ENCODE measurements around the gene NSMF.
A peak's percentile ranks its signal among the peaks of the same experiment; 100 is the strongest.

The NSMF gene

DNA sequence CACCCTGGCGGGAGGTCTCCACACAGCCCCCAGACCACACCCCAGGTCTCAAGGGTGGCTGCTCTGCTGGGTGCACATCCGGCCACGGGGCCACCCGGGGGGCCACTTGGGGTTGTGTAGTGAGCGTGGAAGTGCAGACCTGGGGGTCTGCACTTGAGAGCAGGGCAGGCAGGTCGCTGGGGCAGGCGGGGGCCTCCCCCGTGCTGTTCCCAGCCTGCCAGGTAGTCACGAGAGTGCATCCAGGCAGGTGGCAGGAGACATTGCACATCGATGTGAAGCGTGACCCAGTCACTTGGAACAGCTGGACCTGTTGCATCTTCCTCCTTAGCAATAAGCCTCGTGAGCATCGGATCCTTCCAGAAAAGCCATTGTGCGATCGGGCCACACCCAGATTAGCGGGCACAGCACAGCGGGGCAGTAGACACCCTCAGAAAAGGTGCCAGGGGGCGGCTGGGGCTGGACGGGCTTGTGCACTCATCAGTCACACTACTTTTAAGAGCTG, 13.2 kb downstream of the NSMF start:
- DNase-seq = no peak

DNA sequence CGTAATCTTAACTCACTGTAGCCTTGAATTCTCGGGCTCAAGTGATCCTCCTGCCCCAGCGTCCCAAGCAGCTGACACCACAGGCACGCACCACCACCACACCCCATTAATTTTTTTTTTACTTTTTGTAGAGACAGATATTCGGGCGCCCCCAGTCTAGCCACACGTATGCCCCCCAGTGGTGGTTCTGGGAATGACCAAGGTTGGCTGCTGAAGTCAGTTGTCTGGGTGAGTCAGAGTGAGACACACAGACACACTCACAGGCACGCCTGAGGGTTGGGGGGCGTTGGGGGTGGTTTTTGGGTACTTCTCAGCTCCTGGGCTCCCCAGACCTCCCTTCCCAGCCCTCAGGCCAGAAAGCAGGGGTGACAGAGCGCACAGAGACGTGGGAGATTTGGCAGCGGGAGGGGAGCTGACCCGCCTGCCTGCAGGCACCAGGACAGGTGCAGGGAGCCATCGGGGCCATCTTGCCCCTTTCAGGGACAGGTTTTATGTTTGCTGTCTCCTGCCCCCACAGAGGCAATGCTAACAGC, 13.8 kb downstream of the NSMF start:
- DNase-seq = peak; percentile 77

DNA sequence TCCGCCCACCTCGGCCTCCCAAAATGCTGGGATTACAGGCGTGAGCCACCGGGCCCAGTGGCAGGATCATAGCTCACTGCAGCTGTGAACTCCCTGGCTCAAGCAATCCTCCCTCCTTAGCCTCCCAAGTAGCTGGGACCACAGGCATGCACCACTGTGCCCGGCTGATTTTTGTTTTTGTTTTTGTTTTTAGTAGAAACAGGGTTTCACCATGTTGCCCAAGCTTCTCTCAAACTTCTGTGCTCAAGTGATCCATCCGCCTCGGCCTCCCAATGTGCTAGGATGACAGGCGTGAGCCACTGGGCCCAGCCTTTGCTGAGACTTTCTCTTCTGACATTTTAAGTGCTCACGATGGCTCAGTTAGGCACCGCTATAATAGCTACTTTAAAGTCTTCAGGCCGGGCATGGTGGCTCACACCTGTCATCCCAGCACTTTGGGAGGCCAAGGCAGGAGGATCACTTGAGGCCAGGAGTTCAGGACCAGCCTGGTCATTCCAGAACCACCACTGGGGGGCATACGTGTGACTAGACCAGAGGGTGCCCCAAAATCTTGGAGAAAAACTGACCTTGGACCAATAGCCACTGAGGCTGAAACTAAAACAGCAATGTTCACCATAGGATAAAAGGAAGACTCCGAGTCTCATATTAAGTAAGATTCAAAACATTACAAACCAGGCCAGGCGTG, 14.9 kb downstream of the NSMF start:
- no peak for DNase-seq

DNA sequence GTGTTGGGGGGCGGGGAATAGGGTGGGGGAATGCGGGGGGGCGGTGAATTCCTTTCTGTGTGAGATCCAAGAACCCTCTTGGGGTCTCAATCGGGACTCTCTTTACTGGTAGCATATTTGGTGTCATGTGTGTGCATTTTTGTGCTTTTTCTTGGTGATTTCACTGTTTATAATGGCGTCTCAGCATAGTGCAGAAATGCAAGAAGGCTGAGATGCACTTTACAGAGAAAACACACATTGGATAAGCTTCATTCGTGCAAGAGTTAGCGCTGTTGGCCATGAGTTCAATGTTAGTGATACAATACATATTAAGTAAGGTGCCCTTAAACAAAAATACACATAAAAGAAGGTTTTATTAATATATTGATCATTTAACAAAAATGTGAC, 17.2 kb downstream of the NSMF start:
- no peak for DNase-seq

DNA sequence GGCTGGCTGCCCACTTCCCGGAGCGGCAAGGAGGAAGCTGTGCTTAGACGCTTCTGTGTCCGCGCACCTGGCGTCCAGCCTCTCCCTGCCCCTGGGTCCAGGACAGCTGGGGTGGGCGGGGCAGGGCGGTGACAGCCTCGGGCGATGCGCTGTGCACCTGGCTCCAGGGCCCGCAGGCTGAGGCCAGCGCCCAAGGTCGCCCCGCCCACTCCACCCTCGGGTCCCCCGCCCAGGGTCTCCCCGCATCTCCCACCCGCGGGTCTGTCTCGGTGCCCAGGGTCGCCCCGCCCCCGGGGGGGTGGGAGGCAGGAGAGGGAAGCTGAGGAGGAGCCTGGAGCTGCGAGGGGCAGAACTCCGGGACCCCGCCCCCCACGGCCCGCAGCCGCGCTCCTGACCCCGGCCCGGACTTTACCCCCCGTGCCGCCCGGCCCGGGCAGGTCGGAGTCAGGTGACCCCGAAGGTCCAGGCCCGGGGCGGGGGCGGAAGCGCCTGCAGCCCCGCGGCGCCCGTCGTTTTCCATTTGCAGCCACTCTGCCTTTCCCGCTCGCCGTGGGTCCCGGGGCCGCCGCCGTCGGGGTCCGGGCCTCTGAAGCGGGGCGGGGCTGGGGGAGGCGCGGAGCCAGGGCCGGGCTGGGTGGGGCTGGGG, 17.7 kb downstream of the NSMF start, which contains the start of gene ENTPD8:
TSS of gene ENTPD8 (minus strand) at position 69 of the 646 bp plus-strand sequence. CDS start 3,072 bp downstream, outside the sequence.
- DNase-seq = no peak

DNA sequence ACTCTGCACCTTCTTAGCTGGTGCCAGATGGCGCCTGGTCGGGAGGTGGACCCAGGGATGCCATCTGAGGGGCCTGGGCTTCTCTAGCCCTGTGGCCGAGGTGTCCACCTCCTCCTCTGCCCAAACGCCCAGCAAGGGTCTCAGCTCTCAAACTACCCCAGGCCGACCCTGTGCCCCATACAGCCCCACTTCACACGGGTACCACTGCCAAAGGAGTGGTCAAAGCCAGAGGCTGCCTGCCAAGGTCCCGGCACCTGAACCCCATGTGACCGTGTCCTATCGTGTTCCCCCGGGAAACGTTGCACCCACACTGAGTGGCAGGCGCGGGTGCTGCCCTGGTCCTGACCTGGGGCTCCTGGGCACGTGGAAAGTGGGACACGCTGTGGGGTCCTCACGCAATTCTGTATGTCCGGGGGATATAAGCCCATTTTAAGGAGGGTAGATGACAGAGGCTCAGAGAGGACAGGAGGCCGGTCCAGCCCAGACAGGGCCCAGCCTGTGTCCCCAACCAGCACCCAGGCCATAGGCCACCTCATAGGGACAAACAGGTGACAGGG, 19.9 kb downstream of the NSMF start:
- DNase-seq = no peak

DNA sequence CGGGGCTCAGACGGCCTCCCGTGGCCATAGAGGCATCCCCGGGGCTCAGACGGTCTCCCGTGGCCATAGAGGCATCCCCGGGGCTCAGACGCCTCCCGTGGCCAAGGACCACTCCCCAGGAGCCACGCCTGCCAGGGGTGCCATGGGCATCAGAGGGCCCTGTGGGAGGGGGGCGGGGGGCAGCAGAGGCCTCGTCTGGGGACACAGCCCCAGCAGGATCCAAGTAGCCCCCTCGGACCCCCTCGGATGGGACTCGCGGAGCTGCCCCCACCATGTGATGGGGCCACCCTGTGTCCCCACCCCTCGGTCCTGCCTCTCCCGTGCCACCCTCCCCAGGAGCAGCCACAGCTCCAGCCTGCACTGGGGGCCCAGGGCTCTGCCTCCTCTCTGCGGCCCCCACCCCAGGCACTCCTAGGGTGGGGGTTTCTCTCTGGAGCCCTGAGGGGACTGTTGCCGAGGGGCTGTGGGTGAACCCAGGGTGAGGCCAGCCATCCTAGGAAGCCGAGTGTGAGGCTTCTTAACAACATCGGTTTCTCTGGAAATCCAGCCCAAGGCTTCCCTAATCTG, 20.5 kb downstream of the NSMF start:
- no peak for DNase-seq

DNA sequence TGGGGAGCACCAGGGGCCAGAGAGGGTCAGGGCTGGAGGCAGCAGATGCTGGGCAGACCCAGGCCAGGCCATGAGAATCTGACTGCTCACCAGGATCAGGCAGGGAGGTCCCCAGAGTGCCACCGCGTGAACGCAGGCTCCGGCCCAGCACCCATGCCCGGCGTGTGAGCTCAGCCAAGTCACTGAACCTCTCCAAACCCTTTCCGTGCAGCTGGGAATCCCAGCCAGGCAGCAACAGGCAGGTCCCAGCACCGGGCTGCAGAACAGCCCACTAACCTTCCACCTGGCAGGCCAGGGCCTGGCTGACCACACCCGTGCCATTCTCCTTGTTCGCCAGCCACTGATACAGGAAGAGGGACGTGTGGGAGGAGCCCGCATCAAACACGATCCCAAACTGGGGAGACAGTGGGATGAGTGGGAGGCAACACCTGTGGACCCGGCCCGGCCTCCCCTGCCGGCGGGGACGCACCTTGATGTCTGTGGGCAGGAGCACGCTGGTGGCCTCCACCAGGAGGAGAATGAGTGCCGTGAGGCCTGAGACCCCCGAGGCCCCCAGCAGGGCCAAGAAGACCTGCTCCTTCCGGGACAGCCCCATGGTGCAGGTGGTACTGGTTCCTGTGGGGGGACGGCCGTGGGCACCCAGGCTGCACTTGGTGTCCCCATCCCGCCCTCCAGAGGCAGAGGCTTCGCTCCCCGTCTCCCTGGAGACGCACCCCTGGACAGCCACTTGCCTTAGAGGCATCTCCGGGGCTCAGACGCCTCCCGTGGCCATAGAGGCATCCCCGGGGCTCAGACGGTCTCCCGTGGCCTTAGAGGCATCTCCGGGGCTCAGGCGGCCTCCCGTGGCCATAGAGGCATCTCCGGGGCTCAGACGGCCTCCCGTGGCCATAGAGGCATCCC, 21.2 kb downstream of the NSMF start:
- no peak for DNase-seq

DNA sequence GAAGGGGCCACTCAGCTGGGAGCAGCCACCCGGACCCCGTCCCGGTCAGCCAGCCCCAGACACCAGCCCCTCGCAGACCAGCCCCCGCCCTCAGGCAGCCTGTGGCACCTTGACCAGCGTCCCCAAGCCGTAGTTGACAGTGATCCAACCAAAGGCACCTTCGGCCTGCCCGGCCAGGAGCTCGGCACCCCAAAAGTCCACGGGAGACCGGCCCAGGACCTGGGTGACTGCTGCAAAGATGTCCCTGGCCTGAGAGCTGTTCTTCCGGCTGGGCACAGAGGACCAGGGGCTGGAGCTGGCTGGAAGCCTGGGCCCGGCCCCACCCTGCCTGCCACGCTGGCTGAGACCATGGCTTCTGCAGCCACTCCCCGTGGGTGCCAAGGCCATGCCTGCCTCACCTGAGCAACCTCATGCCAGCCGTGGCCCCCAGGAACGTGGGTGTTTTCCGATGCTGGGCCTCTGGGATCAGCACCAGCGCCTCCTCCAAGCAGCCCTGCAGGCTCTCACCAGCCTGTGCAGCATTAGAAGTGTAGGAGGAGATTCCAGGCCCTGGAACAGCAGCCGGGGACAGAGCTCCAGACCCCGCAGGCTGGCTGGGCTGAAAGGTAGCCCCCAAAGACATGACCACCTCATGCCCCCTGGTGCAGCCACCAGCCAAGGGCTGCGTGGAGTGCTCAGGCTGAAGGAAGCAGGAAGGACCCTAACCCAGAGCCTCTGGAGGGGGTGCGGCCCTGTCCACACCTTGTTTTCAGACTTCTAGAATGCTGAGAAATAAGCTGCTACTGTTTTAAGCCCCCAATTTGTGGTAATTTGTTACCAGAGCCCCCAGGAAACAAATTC, 22.2 kb downstream of the NSMF start:
- DNase-seq = no peak

DNA sequence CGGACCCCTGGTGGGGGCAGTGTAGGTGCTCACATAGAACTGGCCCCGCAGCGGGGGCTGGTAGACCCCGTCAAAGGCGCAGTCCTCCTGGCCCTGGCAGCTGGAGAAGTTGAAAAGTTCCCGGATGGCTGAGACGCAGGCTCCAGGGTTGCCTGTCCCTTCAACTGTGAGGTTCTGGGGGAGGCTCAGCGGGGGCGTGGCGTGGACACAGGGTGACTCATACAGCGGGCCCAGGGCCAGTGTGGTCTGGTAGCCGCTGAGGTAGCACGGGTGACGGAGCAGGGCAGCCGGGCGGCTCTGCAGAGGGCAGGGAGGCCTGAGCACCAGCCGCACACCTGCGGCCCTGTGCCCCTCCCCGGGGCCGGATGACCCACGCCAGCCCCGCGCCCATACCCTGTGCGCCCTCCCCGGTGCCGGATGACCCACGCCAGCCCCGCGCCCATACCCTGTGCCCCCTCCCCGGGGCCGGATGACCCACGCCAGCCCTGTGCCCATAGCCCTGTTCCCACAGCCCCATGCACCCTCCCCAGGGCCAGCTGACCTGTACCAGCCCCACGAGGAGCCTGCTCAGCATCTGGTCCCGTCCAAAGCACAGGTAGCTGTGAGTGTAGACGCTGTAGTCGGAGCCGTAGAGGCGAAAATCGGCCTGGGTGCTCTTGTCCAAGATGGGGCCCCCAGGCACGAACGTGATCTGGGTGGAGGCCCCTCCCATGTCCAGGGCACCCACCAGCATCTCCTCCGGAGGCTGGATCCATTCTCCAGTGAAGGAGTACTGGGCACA, 23.0 kb downstream of the NSMF start:
- no peak for DNase-seq

DNA sequence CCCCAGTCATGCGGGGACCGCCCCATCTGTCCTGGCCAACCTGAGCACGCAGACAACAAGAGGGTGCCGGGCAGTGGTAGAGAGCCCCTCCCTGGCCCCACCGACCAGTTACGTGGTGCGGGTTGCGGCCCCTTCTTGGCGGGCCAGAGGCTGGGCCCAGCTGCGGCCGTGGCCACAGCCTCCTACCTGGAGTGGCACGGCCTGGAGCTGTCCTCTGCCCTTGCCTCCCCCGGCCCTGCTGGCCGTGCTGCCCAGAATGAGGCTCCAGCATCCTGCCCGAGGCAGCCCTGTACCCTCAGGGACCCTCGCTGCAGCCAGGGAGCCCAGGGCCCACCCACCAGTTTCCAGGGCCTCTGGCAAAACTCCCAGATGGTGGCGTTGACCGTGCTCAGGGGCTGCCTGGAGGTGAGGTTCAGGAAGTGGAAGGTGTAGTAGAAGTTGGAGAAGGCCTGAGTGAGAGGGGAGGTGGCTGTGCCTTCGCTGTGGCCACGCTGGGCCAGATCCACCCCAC, 23.7 kb downstream of the NSMF start:
- no peak for DNase-seq

DNA sequence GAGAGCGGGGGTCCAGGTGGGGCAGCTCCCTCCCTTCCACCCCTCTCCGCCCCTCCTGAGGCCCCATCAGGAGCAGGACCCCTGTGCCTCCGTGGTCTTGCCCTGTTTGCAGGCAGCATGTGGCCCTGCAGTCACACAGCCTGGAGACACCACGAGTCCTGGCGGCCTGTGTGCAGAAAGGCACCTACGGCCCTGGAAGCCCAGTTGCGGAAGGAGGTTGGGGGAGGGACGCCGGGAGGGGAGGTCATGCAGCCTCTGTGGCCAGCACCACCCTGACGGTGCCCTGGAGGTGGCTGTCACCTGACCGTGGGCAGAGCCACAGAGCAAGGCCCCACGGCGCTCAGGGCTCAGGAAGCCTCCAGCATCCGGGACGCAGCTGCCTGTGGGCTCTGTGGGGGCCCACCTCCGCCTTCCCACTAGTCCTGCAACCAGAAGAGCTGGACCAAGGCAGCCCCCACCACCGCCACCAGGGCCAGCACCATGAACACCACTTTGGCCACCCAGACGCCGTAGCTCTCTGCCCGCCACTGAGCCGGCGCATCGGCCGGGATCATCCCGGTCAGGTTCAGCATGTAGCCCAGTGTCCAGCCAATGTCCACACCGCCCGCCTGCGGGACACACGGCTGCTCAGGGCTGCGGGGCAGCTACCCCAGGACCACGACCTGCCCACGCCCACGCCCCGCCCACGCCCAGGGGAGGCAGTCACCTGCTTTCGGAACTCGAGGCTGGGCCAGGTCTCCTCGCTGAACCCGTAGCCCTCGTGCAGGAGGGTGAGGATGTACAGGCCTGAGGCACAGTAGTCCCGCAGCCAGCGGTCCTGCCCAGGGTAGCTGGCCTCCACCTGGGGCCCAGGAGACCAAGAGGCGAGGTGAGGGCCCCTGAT, 24.4 kb downstream of the NSMF start:
- no peak for DNase-seq

DNA sequence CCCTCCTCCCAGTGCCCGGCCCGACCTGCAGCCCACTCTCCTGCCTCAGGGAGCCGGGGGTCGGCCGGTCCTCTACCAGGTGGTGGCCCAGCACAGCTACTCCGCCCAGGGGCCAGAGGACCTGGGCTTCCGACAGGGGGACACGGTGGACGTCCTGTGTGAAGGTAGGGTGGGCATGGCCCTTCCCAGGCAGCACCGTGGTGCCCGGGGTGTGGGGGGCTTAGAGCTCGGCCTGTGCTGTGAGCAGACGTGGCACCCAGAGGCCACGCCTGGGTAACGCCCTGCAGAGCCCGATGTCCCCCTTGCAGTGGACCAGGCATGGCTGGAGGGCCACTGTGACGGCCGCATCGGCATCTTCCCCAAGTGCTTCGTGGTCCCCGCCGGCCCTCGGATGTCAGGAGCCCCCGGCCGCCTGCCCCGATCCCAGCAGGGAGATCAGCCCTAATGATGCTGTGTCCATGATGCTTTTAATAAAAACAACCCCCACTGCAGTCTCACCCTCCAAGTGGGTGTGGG, 25.2 kb downstream of the NSMF start:
- DNase-seq = no peak

DNA sequence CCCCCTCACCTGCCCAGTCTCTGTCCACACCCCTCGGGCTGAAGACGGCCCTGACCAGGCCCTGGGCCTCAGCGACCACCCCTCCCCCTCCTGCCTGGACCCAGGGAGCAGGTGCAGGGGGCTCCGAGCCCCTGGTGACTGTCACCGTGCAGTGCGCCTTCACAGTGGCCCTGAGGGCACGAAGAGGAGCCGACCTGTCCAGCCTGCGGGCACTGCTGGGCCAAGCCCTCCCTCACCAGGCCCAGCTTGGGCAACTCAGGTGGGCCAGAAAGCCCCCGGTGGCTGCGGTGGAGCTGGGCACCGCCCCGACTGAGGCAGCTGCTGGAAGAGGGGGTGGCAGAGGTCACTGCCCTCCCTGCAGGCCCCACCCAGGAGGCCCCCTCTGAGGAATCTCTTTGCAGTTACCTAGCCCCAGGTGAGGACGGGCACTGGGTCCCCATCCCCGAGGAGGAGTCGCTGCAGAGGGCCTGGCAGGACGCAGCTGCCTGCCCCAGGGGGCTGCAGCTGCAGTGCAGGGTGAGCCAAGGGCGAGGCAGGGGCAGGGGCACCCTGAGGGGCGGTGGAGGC, 25.7 kb downstream of the NSMF start:
- DNase-seq = no peak

DNA sequence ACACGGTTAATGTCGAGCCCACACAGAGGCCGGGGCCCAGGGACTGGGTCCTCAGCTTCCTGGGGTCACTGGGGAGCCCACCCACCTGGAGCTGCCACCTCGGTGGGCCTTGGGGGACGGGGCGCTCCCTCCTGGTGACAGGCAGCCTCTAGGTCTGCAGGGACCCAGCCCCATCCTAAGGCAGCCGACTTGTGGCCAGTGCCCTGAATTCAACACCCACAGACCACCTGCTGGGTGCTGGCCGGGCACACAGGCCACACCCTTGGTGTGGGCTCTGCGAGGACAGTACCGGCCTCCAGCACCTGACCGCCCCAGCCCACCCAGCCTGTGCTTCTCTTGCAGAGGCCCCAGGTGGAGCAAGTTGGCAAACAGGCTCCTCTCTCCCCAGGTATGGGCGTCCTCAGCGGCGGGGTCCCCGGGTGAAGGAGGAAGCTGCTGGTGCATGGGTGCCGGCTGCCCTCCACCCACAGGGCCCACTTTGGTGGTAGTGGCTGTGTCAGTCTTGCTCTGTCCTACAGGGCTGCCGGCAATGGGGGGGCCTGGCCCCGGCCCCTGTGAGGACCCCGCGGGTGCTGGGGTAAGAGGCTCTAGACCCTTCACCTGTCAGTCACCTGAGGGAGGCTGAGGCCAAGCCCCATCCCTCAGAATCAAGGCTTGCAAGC, 26.3 kb downstream of the NSMF start:
- no peak for DNase-seq

DNA sequence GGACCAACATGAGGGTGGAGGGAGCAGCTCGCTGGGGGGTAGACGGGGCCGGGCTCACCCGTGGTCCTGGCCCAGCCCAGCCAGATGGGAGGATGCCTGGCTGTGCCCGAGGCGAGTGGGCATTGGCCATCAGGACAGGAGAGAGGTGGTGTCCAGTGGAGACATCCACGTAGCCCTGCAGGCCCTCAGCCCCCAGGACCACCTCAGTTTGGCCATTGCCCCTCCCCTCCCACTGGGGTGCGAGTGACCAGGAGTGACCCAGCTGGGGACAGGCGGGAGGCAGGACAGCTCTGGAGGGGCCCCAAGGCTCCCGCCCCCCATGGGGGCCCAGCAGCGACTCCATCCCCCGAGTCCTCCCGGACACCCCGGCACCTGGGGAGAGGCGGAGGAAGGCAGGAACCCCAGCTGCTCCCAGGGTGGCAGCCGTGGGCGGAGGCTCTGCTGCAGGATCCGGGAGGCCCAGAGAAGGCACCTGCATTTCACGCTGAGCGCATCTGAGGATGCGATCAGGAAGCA, 27.7 kb downstream of the NSMF start:
- DNase-seq = no peak

DNA sequence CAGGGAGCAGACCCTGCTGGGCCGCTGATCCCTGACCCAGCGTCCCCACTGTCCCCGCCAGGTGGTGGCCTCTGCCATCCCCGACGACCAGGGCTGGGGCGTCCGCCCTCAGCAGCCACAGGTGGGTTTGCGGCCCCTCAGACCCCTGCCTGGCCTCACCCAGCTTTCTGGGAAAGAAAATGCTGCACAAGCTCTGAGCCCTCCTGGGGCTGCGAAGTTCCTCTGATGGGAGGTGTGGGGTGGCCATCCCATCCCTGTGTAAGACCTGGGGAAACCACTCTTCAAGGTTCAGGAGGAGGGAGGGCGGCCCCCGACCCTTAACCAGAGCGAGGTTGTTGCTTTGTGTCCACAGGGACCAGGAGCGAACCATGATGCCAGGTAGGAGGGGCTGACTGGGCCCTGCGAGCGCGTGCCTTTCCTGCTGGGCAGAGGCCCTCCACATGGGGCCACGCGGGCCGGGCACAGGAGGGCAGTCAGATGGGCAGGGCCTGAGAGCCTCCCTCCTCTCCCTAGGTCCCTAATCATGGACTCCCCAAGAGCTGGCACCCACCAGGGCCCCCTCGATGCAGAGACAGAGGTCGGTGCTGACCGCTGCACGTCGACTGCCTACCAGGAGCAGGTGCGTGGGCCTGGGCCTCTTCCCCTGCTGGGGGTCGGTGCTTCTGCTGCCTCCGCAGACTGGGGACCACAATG, 28.3 kb downstream of the NSMF start:
- no peak for DNase-seq
